SK-N-SH (cell line): ENCODE data around the gene PDZK1. TPM values are rescaled to one million over a fixed set of nuclear protein-coding genes. Genes with fewer than 3 reads are reported as not detected.

Experiments
- CTCF ChIA-PET: fragments of 300-600, 350-600 bp; formaldehyde crosslinking; extraction: SDS; loops from one replicate; lab custom pipeline; 2021; lab: Yijun Ruan, JAX
- POLR2A ChIA-PET: fragments of 350-600 bp; sonication (Branson Sonifier 250); formaldehyde crosslinking; extraction: SDS; loops from one replicate; lab custom pipeline; 2020; ENCODE audit warnings: antibody characterized with exemption, inconsistent platforms; lab: Yijun Ruan, JAX
- DNase-seq: peaks from one replicate; pipeline ENCODE4 v3.0.0; 2012
- H2AFZ ChIP-seq: fragments of 200-600 bp; sonication (generic); 2 replicates; pipeline ENCODE4 v1.8.1; 2016; ENCODE audit warnings: antibody characterized with exemption, mild to moderate bottlenecking, low read depth
- H3F3A ChIP-seq: fragments of 200-600 bp; sonication (generic); replicated peaks from 2 replicates; pipeline ENCODE3; 2016; ENCODE audit warnings: antibody characterized with exemption, mild to moderate bottlenecking; ENCODE audit not compliant: insufficient read depth
- H3K27ac ChIP-seq, 2 experiments: fragments of 200-500 bp in 1 of 2; fragments of 200-600 bp in 1 of 2; sonication (Bioruptor generic) in 1 of 2; sonication (generic), shearing (Covaris generic) in 1 of 2; 2 replicates each; pipeline versions ENCODE4 v1.5.1 to v1.6.1; 2014 to 2016; ENCODE audit warnings: low read depth in 2 of 2, inconsistent platforms in 1 of 2, low read length in 1 of 2, mild to moderate bottlenecking in 1 of 2, mixed read lengths in 1 of 2
- H3K27me3 ChIP-seq: fragments of 200-600 bp; sonication (generic), shearing (Covaris generic); 2 replicates; pipeline ENCODE4 v1.6.1; 2016; ENCODE audit warnings: mixed run types; ENCODE audit not compliant: insufficient read depth
- H3K36me3 ChIP-seq, 2 experiments: fragments of 200-500 bp in 1 of 2; fragments of 200-600 bp in 1 of 2; sonication (Bioruptor generic) in 1 of 2; sonication (generic) in 1 of 2; replicated peaks in 1 of 2; 2 replicates each; pipeline versions ENCODE3 to v1.5.1; 2014 to 2016; ENCODE audit warnings: low read length in 1 of 2, mild to moderate bottlenecking in 1 of 2; ENCODE audit not compliant: insufficient read depth in 2 of 2, control insufficient read depth in 1 of 2
- H3K4me1 ChIP-seq, 2 experiments: fragments of 200-500 bp in 1 of 2; fragments of 200-600 bp in 1 of 2; sonication (Bioruptor generic) in 1 of 2; sonication (generic), shearing (Covaris generic) in 1 of 2; 2 replicates each; pipeline versions ENCODE4 v1.5.1 to v1.6.1; 2014 to 2016; ENCODE audit warnings: low read depth in 1 of 2, low read length in 1 of 2, mixed run types in 1 of 2; ENCODE audit not compliant: insufficient read depth in 2 of 2, control insufficient read depth in 1 of 2
- H3K4me2 ChIP-seq: fragments of 200-600 bp; sonication (generic), shearing (Covaris generic); 2 replicates; pipeline ENCODE4 v1.6.1; 2017; ENCODE audit warnings: mixed run types
- H3K4me3 ChIP-seq, 2 experiments: fragments of 200-500 bp in 1 of 2; fragments of 200-600 bp in 1 of 2; sonication (Bioruptor generic) in 1 of 2; sonication (generic), shearing (Covaris generic) in 1 of 2; 2 replicates each; pipeline versions ENCODE4 v1.5.1 to v1.8.1; 2014 to 2016; ENCODE audit warnings: low read depth in 2 of 2, inconsistent platforms in 1 of 2, low read length in 1 of 2, mild to moderate bottlenecking in 1 of 2, mixed read lengths in 1 of 2, moderate library complexity in 1 of 2
- H3K79me2 ChIP-seq: fragments of 200-600 bp; sonication (generic); 2 replicates; pipeline ENCODE4 v1.8.1; 2017; ENCODE audit warnings: mild to moderate bottlenecking; ENCODE audit not compliant: insufficient read depth
- H3K9ac ChIP-seq: fragments of 200-600 bp; sonication (generic); 2 replicates; pipeline ENCODE4 v1.6.1; 2017; ENCODE audit warnings: mixed run types
- H3K9me2 ChIP-seq: fragments of 200-600 bp; sonication (generic); 2 replicates; pipeline ENCODE4 v1.6.1; 2017; ENCODE audit warnings: mixed run types
- H3K9me3 ChIP-seq: fragments of 200-600 bp; sonication (generic); 2 replicates; pipeline ENCODE4 v1.6.1; 2017; ENCODE audit warnings: mixed run types, mild to moderate bottlenecking, moderate library complexity
- H4K20me1 ChIP-seq: fragments of 200-600 bp; sonication (generic); 2 replicates; pipeline ENCODE4 v1.6.1; 2017; ENCODE audit warnings: mild to moderate bottlenecking, mixed run types; ENCODE audit not compliant: insufficient read depth
- FOSL2 ChIP-seq: IDR thresholded peaks from 2 replicates; pipeline ENCODE4 v1.4.0; 2012; ENCODE audit warnings: low read depth, mild to moderate bottlenecking, moderate library complexity, borderline replicate concordance
- FOXJ3 ChIP-seq: sonication (generic); formaldehyde crosslinking; IDR thresholded peaks from 2 replicates; pipeline ENCODE4 v1.5.1; 2020; ENCODE audit warnings: mild to moderate bottlenecking, missing genetic modification reagents
- GABPA ChIP-seq: IDR thresholded peaks from 2 replicates; pipeline ENCODE4 v1.4.0; 2012; ENCODE audit warnings: low read depth, mild to moderate bottlenecking
- GATA2 ChIP-seq: sonication (generic); formaldehyde crosslinking; IDR thresholded peaks from 2 replicates; pipeline ENCODE4 v1.5.0; 2020; ENCODE audit warnings: mild to moderate bottlenecking, missing genetic modification reagents
- NFIC ChIP-seq: IDR thresholded peaks from 2 replicates; pipeline ENCODE4 v1.4.0; 2012; ENCODE audit warnings: borderline replicate concordance
- RCOR1 ChIP-seq: fragments of 150-350 bp; IDR thresholded peaks from 2 replicates; pipeline ENCODE4 v1.6.1; 2017; ENCODE audit warnings: antibody characterized with exemption, low read length
- TCF12 ChIP-seq: IDR thresholded peaks from 2 replicates; pipeline ENCODE4 v1.4.0; 2012
- WGBS: methylation state at CpG from one replicate; pipeline ENCODE4 v1.1.6; 2017; ENCODE audit warnings: low lambda C conversion rate; 5-methylcytosine and 5-hydroxymethylcytosine counted together
- polyA plus RNA-seq, 3 experiments: library from polyadenylated mRNA; depleted of rRNA; stranded (reverse); fragments of >200 nt; gene quantifications; 2 replicates each; pipeline ENCODE4 v1.2.3, GENCODE V29; 2012

PDZK1 gene
- polyA plus RNA-seq, 1 of the 3 experiments (the other 2 are of a cell fraction), result 0.16 TPM

GRCh38 chr1:145695821-145696629 is 11.1 kb downstream of the PDZK1 start:
- Histone ChIP-seq H3F3A (no peaks in the 10 kb centered on the region), H3K36me3 (no peaks in the 10 kb centered on the region), H3K27ac (no peak overlapping the region), H3K9me2 (no peaks in the 10 kb centered on the region), H3K27me3 (no peaks in the 10 kb centered on the region), H3K4me2 (no peak overlapping the region), H3K79me2 (no peaks in the 10 kb centered on the region), H4K20me1 (no peaks in the 10 kb centered on the region), H3K9ac (no peak overlapping the region), H3K9me3 (no peaks in the 10 kb centered on the region), H2AFZ (no peak overlapping the region), H3K4me3 (no peak overlapping the region), H3K4me1 (peaks cover 0 to under 1% of the 10 kb centered on the region in 2 experiments; a peak in 1 of 4 replicates)
- ChIA-PET POLR2A (no interaction called here), CTCF (no interaction called here)
- WGBS, result 58% methylated on average over 5 of the region's 5 CpGs
- no peak for DNase-seq
- no peak for TF ChIP-seq TCF12
- no peak for TF ChIP-seq NFIC

- Histone ChIP-seq H3K27me3 (no peaks in the 10 kb centered on the region), H3K4me1 (peaks cover 0 to 4% of the 10 kb centered on the region in 2 experiments; a peak in 1 of 4 replicates), H3K36me3 (no peaks in the 10 kb centered on the region), H3K4me3 (no peak overlapping the region), H3F3A (no peaks in the 10 kb centered on the region), H3K9me2 (no peaks in the 10 kb centered on the region), H3K9me3 (no peaks in the 10 kb centered on the region), H2AFZ (no peak overlapping the region), H3K79me2 (no peaks in the 10 kb centered on the region), H3K9ac (no peak overlapping the region), H3K4me2 (no peak overlapping the region)
- 82% methylated on average over 11 of the region's 11 CpGs for WGBS
- DNase-seq, result no peak
- CTCF ChIA-PET, result interaction anchor here (0.9 to 1.3 kb wide), 2 partner anchors 27 to 29 kb away, joined by 3 read pairs; no protein-coding TSS in a partner anchor
- POLR2A ChIA-PET, result no interaction called here
- TF ChIP-seq RCOR1 (no peak), NFIC (no peak), GABPA (no peak), GATA2 (no peak), TCF12 (no peak)
- TF ChIP-seq, all 33 proteins: peak for 0
- H4K20me1 ChIP-seq, result no peaks in the 10 kb centered on the region
- H3K27ac ChIP-seq, result no peak overlapping the region
These were observed 14.3 kb downstream of the PDZK1 start for GRCh38 chr1:145692785-145693443.

DNA sequence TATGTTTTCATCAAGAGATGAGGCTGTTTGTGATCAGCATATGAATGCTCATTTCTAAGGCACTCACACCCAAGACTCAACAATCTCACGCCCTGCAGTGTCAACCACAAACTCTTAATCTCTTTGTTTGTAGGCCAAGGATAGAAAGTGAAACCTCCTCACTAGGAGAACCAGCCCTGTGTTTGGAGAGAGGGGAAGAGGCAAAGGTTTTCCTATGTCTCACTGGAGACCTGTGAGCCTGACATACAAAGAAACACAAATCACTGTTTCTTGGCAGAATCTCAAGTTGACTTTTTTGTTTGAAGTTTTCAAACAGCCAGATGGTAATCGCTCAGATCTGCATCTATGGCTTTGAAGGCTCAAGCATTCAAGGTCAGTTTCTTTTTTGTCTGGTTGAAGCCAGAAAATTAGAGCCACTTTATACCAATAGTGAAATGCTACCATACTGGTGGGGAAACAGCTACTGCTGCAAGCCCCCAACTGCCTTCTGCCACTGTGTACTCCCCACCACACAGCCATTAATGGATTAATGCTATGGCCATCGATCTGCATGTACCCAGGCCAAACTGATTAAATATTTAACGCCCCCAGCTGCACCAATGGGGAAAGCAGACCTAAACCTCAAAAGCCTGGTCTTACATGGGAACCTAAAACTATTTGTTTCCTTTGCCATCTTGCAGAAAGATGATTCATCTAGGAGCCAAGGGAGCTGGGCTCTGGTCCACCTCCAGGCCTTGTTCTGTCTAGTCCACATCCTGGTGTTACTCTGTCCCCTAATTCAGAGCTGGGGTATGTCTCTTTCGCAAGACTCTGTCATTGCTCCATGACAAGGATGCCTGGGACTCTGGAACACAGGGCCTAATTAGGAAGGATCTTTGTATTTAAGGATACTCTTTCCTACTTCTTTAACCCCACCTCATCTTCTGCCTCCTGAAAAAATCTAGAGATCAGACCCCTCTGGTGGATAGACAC is 16.3 kb downstream of the PDZK1 start:
- 0 out of 2 replicates have a peak overlapping the region, but pooled peaks have one; percentile 20 for H2AFZ ChIP-seq
- ChIA-PET POLR2A (no interaction called here), CTCF (no interaction called here)
- H3K79me2 ChIP-seq, result no peaks in the 10 kb centered on the region
- no peak overlapping the region for H3K9ac ChIP-seq
- H3K27ac ChIP-seq, result no peak overlapping the region
- no peak overlapping the region for H3K4me3 ChIP-seq
- no peak overlapping the region; the same call in 1 of the 2 replicates for H3K4me2 ChIP-seq
- no peaks in the 10 kb centered on the region for H4K20me1 ChIP-seq
- no peak for TF ChIP-seq FOXJ3 (CRISPR knock-in tag)
- TF ChIP-seq FOSL2, result peak; percentile 31; the same call in 1 of the 2 replicates
- peaks cover 0 to 4% of the 10 kb centered on the region in 2 experiments; a peak in 1 of 4 replicates for H3K4me1 ChIP-seq
- no peaks in the 10 kb centered on the region for H3F3A ChIP-seq
- DNase-seq, result no peak
- 75% methylated on average over 4 of the region's 5 CpGs for WGBS
- no peaks in the 10 kb centered on the region for H3K9me3 ChIP-seq
- no peaks in the 10 kb centered on the region for H3K36me3 ChIP-seq
- no peaks in the 10 kb centered on the region for H3K9me2 ChIP-seq
- no peaks in the 10 kb centered on the region for H3K27me3 ChIP-seq
